Activated T-cell treated with anti-CD3 and anti-CD28 coated beads, Interleukin-2, amount 50 U/mL, for 72 hours (primary cell): ENCODE measurements around the gene MINDY3. TPM values are rescaled to one million over a fixed set of nuclear protein-coding genes. Genes with fewer than 3 reads are reported as not detected.

Experiments used
- ATAC-seq, 2 donors: fragments of 150-1000 bp; cut with Tn5 transposase; replicated peaks in 1 of 2; 2 replicates each; pipeline ENCODE4 v1.10.0; 2021; ENCODE audit warnings: moderate library complexity in 2 of 2, mild to moderate bottlenecking in 1 of 2
- DNase-seq, 2 donors: peaks; one replicate each; pipeline ENCODE4 v3.0.0; 2021 to 2022; ENCODE audit warnings: mixed read lengths in 1 of 2
- H3K27ac Mint-ChIP-seq: one replicate; pipeline ENCODE4 v1.8.0; 2022; ENCODE audit warnings: mild to moderate bottlenecking, moderate library complexity, mixed read lengths
- H3K27me3 Mint-ChIP-seq: one replicate; pipeline ENCODE4 v1.8.0; 2022; ENCODE audit warnings: low read depth, mixed read lengths
- H3K36me3 Mint-ChIP-seq, 2 donors: one replicate each; pipeline ENCODE4 v1.8.0; 2022; ENCODE audit warnings: mixed read lengths in 2 of 2, mild to moderate bottlenecking in 1 of 2; ENCODE audit not compliant: insufficient read depth in 2 of 2
- H3K4me1 Mint-ChIP-seq: one replicate; pipeline ENCODE4 v1.8.0; 2022; ENCODE audit warnings: low read depth, mixed read lengths
- H3K4me3 Mint-ChIP-seq, 2 donors: one replicate each; pipeline ENCODE4 v1.8.0; 2022; ENCODE audit warnings: mild to moderate bottlenecking in 2 of 2, mixed read lengths in 2 of 2, moderate library complexity in 2 of 2
- H3K9me3 Mint-ChIP-seq, 2 donors: one replicate each; pipeline ENCODE4 v1.8.0; 2022; ENCODE audit warnings: mixed read lengths in 2 of 2
- total RNA-seq, 2 donors: library from RNA; stranded (reverse); gene quantifications; one replicate each; pipeline ENCODE4 v1.2.3, GENCODE V29; 2022

Gene MINDY3
- total RNA-seq, 2 donors from 2014 or later, result 13.8 to 19.4 TPM

DNA sequence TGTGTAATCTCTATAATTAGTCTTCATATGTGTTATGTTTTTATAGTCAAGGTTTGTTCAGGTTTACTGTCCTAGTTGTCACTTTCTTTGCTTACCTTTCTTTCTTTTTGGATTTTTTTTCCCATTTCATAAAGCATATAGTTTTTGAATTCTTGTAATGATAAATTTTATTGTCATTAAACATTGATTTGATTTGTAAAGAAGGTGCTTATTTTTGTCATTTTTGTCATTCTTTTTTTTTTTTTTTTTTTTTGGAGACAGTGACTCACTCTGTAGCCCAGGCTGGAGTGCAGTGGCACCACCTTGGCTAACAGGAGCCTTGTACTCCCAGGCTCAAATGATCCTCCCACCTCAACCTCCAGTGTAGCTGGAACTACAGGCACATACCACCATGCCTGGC is 9.6 kb upstream of the MINDY3 start:
- no peaks in the 10 kb centered on the region for H3K4me1 Mint-ChIP-seq
- H3K36me3 Mint-ChIP-seq, result peaks cover 3% of the 10 kb centered on the region in 2 donors
- H3K27ac Mint-ChIP-seq, result no peak overlapping the region
- H3K27me3 Mint-ChIP-seq, result peaks cover 76% of the 10 kb centered on the region
- peaks cover 0 to 2% of the 10 kb centered on the region in 2 donors for H3K9me3 Mint-ChIP-seq
- ATAC-seq (no peak), DNase-seq (no peak)
- H3K4me3 Mint-ChIP-seq, result no peak overlapping the region

DNA sequence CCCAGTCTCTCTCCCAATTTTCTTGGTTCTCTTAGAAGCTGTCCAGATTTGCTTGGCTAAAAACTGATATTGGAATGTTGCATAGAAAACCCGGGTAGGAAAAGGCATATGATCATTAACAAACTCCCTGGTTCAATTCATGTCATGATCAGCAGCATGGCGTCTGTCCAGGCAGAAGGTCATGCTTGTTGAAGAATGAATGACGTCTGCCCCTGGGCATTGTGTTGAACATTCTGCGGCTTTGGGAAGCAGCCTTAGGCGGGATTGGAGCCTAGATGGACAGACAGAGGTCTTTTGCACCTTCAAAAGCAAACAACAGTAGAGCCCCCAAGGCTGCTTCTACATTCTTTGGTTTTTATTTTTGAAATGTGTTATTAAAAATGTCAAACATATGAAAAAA is 7.7 kb upstream of the MINDY3 start:
- DNase-seq, result no peak
- no peak overlapping the region for H3K4me3 Mint-ChIP-seq
- peaks cover 63% of the 10 kb centered on the region for H3K27me3 Mint-ChIP-seq

DNA sequence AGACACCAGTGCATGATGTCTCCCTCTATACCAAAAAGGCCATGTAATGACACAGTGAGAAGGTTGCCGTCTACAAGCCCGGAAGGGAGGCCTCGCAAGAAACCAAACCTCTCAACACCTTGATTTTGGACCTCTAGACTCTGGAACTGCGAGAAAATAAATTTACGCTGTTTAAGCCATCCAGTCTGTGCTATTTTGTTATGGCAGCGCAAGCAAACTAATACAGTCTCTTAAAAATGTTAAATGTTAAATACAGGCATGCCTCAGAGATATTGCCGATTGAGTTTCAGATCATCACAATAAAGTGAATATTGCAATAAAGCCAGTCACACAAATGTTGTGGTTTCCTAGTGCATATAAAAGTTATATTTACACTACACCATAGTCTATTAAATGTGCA is 5.0 kb upstream of the MINDY3 start:
- H3K36me3 Mint-ChIP-seq, result peaks cover 2% of the 10 kb centered on the region in 2 donors

More for the DNA sequence above, 7.7 kb upstream of the MINDY3 start:
- Mint-ChIP-seq H3K27ac (no peak overlapping the region), H3K9me3 (peaks cover 0 to 2% of the 10 kb centered on the region in 2 donors), H3K4me1 (no peaks in the 10 kb centered on the region), H3K36me3 (no peaks in the 10 kb centered on the region)
- ATAC-seq, result no peak

DNA sequence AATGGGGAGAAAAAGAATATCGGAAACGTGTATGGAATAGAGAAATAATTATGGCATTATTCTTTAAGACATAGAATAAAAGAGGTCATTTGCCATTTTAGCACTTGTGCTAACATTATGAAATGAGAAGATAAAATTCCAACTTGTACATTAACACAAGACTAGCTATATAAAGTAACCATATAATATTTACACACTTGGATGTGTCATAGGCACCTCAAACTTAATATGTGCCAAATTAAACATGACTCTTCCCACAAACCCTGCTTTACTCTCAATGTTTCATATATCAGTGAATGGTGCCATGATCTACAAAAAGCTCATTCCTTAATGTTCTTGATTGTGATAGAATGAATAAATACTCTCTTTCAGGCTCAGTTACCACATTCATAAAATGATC is 4.1 kb upstream of the MINDY3 start:
- Mint-ChIP-seq H3K27ac (no peak overlapping the region), H3K27me3 (peaks cover 44% of the 10 kb centered on the region), H3K4me3 (no peak overlapping the region), H3K9me3 (peaks cover 2 to 4% of the 10 kb centered on the region in 2 donors), H3K36me3 (peaks cover 4 to 6% of the 10 kb centered on the region in 2 donors), H3K4me1 (no peaks in the 10 kb centered on the region)
- DNase-seq (no peak), ATAC-seq (no peak)

More for the DNA sequence above, 5.0 kb upstream of the MINDY3 start:
- no peak for ATAC-seq
- Mint-ChIP-seq H3K9me3 (peaks cover 2 to 4% of the 10 kb centered on the region in 2 donors), H3K4me3 (no peak overlapping the region), H3K27me3 (peaks cover 44% of the 10 kb centered on the region), H3K4me1 (no peaks in the 10 kb centered on the region), H3K27ac (no peak overlapping the region)
- no peak for DNase-seq

DNA sequence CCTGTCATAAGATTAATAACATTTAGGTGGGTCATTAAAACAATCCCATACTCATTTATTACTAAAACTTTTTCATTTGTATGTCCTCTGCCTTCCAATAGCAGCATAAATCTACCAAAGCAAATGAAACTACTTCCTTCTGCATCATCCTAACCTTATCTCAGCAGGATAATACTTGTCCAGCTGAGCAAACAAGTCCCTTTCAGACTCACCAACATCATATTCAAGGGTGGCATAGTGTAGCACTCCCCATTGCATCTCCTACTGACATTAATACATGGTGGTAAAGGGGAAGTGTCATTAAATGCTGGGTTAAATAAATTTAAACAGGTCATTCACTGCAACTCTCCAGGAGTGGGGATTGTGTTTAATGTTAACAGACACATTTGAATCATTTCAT is 3.4 kb upstream of the MINDY3 start:
- peaks cover 4 to 6% of the 10 kb centered on the region in 2 donors for H3K36me3 Mint-ChIP-seq
- DNase-seq (no peak), ATAC-seq (no peak)
- no peak overlapping the region for H3K27ac Mint-ChIP-seq
- H3K4me1 Mint-ChIP-seq, result peaks cover 4% of the 10 kb centered on the region
- no peak overlapping the region for H3K4me3 Mint-ChIP-seq
- H3K27me3 Mint-ChIP-seq, result peaks cover 41% of the 10 kb centered on the region
- H3K9me3 Mint-ChIP-seq, result peaks cover 2 to 4% of the 10 kb centered on the region in 2 donors

- ATAC-seq, result no peak
- Mint-ChIP-seq H3K4me3 (no peak overlapping the region), H3K9me3 (peaks cover 2 to 4% of the 10 kb centered on the region in 2 donors), H3K27me3 (peaks cover 37% of the 10 kb centered on the region), H3K4me1 (peaks cover 9% of the 10 kb centered on the region), H3K36me3 (peaks cover 4 to 6% of the 10 kb centered on the region in 2 donors), H3K27ac (no peak overlapping the region)
- DNase-seq, result no peak
Measured at GRCh38 chr10:15863323-15863722, 3.0 kb upstream of the MINDY3 start.

DNA sequence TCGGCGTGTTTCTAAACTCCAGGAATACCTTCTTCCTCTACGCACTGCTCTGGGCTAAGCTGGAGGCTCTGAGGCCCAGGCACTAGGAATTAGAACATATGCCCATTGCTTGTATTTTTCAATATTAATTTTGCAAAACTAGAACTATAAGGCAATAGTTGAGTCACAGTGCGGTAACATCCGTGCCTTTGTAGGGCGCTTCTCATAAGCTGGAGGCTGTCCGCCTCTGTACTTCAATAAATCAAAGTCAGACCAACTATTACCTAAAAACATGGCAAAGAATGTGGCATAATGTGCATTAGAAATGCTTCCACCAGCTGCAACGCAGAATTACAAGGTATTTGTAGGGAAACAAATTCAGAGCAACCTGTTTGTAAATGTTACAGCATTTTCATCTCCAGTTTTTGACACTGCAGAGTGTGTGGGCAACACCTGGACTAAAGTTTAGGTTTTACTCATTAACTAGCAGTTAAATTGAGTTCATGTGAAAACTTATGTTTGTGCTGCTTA is 440 bp upstream of the MINDY3 start:
- Mint-ChIP-seq H3K27ac (peak overlapping the region; percentile 97), H3K4me3 (peak overlapping the region; percentile 90 to 99), H3K9me3 (peaks cover 0 to 4% of the 10 kb centered on the region in 2 donors), H3K4me1 (peaks cover 32% of the 10 kb centered on the region), H3K27me3 (peaks cover 12% of the 10 kb centered on the region), H3K36me3 (peaks cover 4 to 12% of the 10 kb centered on the region in 2 donors)
- DNase-seq (no peak), ATAC-seq (no peak)

DNA sequence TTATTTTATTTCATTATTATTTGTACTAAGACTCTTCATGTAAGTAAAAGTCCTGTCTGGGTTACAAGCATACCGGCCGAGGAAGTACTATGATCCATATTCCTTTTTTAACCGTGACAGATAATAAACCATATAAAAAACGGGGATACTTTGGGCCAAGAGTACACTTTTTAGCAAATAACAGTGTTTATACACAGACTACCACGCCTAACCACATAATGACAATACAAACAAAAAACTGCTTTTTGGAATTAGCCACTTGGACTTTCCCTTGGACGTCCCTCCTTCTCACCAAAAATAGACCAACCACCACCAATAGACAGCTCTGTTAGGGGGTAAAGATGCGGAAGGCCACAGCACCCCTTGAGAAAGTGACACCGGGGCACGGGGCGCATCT is 800 bp downstream of the MINDY3 start:
- peaks cover 0 to 4% of the 10 kb centered on the region in 2 donors for H3K9me3 Mint-ChIP-seq
- peaks cover under 1% of the 10 kb centered on the region for H3K27me3 Mint-ChIP-seq
- H3K36me3 Mint-ChIP-seq, result peaks cover 4 to 12% of the 10 kb centered on the region in 2 donors
- no peak for ATAC-seq
- peaks cover 32% of the 10 kb centered on the region for H3K4me1 Mint-ChIP-seq
- DNase-seq, result no peak
- H3K27ac Mint-ChIP-seq, result peak overlapping the region; percentile 97
- H3K4me3 Mint-ChIP-seq, result peak overlapping the region; percentile 90 to 99

GRCh38 chr10:15858861-15859281 is 1.4 kb downstream of the MINDY3 start:
- Mint-ChIP-seq H3K9me3 (peaks cover 0 to 4% of the 10 kb centered on the region in 2 donors), H3K4me3 (peak overlapping the region; percentile 90 to 99)

GRCh38 chr10:15857107-15857575 is 3.2 kb downstream of the MINDY3 start:
- peaks cover 32% of the 10 kb centered on the region for H3K4me1 Mint-ChIP-seq
- H3K36me3 Mint-ChIP-seq, result peaks cover 4 to 19% of the 10 kb centered on the region in 2 donors
- no peak for ATAC-seq
- peaks cover 4% of the 10 kb centered on the region in 2 donors for H3K9me3 Mint-ChIP-seq
- peak overlapping the region; percentile 11 to 66 for H3K4me3 Mint-ChIP-seq
- peak overlapping the region; percentile 5 for H3K27ac Mint-ChIP-seq
- no peak for DNase-seq
- H3K27me3 Mint-ChIP-seq, result no peaks in the 10 kb centered on the region

More at GRCh38 chr10:15858861-15859281, 1.4 kb downstream of the MINDY3 start:
- Mint-ChIP-seq H3K27ac (no peak overlapping the region), H3K4me1 (peaks cover 32% of the 10 kb centered on the region), H3K27me3 (no peaks in the 10 kb centered on the region), H3K36me3 (peaks cover 4 to 12% of the 10 kb centered on the region in 2 donors)
- DNase-seq, result no peak
- no peak for ATAC-seq

GRCh38 chr10:15856328-15857015 is 3.8 kb downstream of the MINDY3 start:
- no peak for ATAC-seq
- H3K4me1 Mint-ChIP-seq, result peaks cover 32% of the 10 kb centered on the region
- H3K27me3 Mint-ChIP-seq, result no peaks in the 10 kb centered on the region
- H3K36me3 Mint-ChIP-seq, result peaks cover 11 to 26% of the 10 kb centered on the region in 2 donors
- H3K27ac Mint-ChIP-seq, result no peak overlapping the region
- no peak for DNase-seq
- H3K4me3 Mint-ChIP-seq, result peak overlapping the region in 1 of 2 donors; percentile 66
- peaks cover 9 to 11% of the 10 kb centered on the region in 2 donors for H3K9me3 Mint-ChIP-seq

DNA sequence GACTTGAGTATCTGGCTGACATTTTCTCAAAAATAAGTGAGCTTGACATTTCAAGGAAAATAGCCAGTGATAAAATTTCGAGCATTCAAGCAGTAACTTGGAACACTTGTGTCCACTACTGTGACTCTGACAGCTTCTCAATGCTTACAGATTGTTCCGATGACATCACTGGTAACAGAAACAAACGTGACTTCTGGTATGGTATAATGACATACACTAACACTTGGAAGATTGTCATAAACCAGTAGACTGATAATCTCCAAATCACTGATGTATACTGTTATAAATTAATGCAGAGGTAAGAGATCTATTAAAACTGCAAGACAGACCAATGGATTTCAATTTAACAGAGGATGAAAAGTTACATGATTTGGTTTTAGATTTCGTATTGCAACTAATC is 6.5 kb downstream of the MINDY3 start:
- Mint-ChIP-seq H3K36me3 (peaks cover 18 to 34% of the 10 kb centered on the region in 2 donors), H3K9me3 (peaks cover 16 to 18% of the 10 kb centered on the region in 2 donors), H3K4me1 (peaks cover 28% of the 10 kb centered on the region), H3K27ac (no peak overlapping the region), H3K4me3 (no peak overlapping the region), H3K27me3 (no peaks in the 10 kb centered on the region)
- ATAC-seq, result no peak
- DNase-seq, result no peak

- Mint-ChIP-seq H3K4me1 (peaks cover 11% of the 10 kb centered on the region), H3K27me3 (no peaks in the 10 kb centered on the region), H3K9me3 (peaks cover 16 to 18% of the 10 kb centered on the region in 2 donors), H3K4me3 (no peak overlapping the region), H3K36me3 (peaks cover 18 to 31% of the 10 kb centered on the region in 2 donors), H3K27ac (peak overlapping the region; percentile 62)
- no peak for DNase-seq
- ATAC-seq, result no peak
Measured at GRCh38 chr10:15852111-15852557, 8.2 kb downstream of the MINDY3 start.
